ENCODE measurements around the gene MED25.

MED25 gene

DNA sequence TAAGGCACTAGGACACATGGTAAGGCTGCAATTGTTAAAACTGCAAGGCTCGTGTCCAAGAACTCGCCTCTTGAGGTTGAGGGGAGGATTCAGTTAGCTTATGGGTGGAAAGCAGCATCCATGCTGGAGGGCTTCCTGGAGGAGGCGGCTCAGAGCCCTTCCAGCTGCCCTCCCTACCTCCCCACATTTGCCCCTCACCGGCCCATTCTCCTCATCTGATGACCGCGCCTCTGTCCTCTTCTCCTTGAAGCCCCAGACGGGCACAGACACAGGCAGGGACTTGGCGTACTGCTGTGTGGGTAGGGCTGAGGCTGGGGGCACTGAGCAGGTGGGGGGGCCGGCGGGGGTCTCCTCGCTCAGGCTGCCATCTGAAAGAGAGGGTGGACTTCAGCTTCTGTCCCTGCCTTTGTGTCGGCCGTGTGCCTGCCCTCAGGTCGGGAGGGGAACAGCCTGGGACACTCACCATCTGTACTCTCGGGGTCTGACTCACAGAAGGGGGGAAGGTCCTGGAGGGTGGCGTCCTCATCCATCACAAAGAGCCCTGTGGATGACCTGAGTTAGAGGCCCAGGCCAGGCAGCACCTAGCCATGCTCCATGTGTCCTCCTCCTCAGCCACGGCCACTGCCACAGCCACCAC lies 53.4 kb downstream of the MED25 start:
- H3K4me3 ChIP-seq (replicated peaks in 1 of 2; ENCODE audit: low read depth in 2 of 2, low read length in 2 of 2): no peak overlapping the region
- no peak for DNase-seq (ENCODE audit: low read depth in 2 of 2)
- no peak for TF ChIP-seq CTCF (IDR thresholded peaks at IDR 0.05; ENCODE audit: low read depth, low read length)

DNA sequence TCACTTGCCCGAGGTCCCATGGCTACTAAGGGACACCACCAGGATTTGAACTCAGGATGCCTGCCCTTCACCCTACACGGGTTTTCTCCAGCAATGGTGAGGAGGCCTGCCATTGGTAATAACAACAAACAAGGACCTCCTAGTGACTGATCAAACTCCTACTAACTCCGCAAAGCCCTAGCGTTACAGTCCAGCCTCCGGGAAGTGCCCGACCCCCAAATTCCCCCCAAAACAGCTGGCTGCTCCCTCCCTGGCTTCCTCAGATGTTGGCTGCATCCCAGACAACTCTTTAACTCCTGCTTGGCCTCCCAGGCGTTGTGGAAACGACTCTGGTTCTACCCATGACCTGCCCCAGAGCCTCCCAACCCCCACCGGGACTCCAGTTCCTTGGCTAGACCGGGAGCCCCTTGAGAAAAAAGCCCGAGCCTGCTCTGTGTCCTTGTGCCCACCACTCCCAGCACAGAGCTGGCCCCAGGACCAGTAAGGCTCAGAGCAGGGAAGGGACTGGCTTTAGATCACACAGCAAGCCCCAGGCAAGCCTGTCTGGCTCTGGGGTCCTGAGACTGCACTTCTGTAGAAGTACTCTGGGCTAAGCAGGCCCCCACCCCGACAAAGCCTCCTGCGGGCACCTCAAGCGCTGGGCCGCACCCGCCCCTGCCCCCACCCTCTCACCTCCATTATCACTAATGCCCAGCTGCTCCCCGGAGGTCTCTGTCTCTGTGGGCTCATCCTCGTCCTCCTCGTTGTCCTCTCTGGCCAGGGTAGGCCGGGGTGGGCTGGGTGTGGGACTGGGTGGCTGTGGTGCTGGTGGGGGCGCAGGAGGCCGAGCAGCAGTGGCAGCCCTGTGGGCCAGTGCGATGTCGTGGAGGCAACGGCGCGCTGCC lies 54.4 kb downstream of the MED25 start:
- no peak for DNase-seq (ENCODE audit: low read depth in 2 of 2)
- H3K4me3 ChIP-seq (replicated peaks in 1 of 2; ENCODE audit: low read depth in 2 of 2, low read length in 2 of 2): no peak overlapping the region
- no peak for TF ChIP-seq CTCF (IDR thresholded peaks at IDR 0.05; ENCODE audit: low read depth, low read length)

DNA sequence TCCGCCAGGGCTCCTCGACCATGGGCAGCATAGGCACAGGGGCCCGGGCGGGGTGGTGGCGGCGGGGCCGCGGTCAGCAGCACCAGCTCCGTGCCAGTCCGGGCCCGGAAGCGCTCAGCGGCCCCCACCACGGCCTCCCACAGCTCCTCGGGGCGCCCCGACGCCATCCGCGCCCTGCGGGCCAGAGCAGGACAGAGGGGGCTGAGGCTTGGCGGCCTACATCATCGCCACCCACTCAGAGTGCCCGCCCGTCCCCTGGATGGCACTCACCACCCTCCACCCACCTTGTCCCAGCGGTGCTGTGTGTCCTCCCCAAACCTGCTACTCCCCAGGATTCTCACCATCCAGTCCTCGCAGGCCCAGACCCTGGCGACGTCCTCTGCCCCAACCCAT lies 55.0 kb downstream of the MED25 start:
- no peak for DNase-seq (ENCODE audit: low read depth in 2 of 2)
- TF ChIP-seq CTCF (IDR thresholded peaks at IDR 0.05; ENCODE audit: low read depth, low read length): no peak
- no peak overlapping the region for H3K4me3 ChIP-seq (replicated peaks in 1 of 2; ENCODE audit: low read depth in 2 of 2, low read length in 2 of 2)

DNA sequence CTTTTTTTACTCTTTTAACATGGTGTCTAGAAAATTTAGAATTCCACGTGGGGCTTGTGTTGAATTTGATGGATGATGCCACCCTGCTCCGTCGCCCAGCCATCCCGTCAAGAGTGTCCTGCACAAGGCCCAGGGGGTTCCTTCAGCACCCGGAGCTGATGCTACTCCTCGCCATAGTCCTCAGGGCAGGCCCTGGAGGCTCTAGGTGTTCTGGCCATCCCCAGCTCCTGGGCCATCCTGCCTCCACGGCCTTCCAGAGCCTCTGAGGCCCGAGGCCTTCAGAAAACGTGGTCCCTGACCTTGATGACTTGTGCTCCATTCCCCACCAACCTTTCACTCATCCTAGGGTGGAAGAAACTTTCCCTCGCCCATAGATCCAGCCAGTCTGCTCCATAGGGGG lies 55.7 kb downstream of the MED25 start:
- no peak overlapping the region for H3K4me3 ChIP-seq (replicated peaks in 1 of 2; ENCODE audit: low read depth in 2 of 2, low read length in 2 of 2)
- no peak for DNase-seq (ENCODE audit: low read depth in 2 of 2)
- TF ChIP-seq CTCF (IDR thresholded peaks at IDR 0.05; ENCODE audit: low read depth, low read length): no peak

- no peak for TF ChIP-seq CTCF (IDR thresholded peaks at IDR 0.05; ENCODE audit: low read depth, low read length)
- H3K4me3 ChIP-seq (replicated peaks in 1 of 2; ENCODE audit: low read depth in 2 of 2, low read length in 2 of 2): peak overlapping the region in 1 of 2 donors; percentile 100
- no peak for DNase-seq (ENCODE audit: low read depth in 2 of 2)
These were observed 56.5 kb downstream of the MED25 start for GRCh38 chr19:49874503-49875157.

DNA sequence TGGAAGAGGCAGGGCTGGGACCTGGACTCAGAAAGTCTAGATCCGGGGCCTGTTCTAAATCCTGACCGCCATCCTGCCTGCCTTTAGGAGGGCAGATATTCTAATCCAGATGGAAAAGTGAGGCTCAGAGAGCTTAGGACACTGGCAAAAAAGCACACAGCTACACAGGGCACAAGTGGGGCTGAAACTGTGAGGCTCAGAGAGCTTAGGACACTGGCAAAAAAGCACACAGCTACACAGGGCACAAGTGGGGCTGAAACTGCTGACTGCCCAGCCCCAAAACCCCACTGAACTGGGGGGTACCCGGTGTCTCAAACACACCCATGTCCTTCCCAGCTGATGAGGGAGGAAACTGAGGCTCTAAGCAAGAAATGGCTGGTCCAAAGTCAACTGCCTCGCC lies 57.1 kb downstream of the MED25 start:
- TF ChIP-seq CTCF (IDR thresholded peaks at IDR 0.05; ENCODE audit: low read depth, low read length): no peak
- H3K4me3 ChIP-seq (replicated peaks in 1 of 2; ENCODE audit: low read depth in 2 of 2, low read length in 2 of 2): peak overlapping the region; percentile 100
- DNase-seq (ENCODE audit: low read depth in 2 of 2): no peak

Measured in cardiac fibroblast (primary cell).